Natural killer cell treated with Interleukin-12 subunit alpha and Interleukin-12 subunit beta and Interleukin-15 and Interleukin-18, amount 100 ng/mL, for 72 hours (primary cell): ENCODE results near the gene MLLT6. TPM values are rescaled to one million over a fixed set of nuclear protein-coding genes. Genes with fewer than 3 reads are reported as not detected.
"Not testable (repeated sequence)": the region's sequence is repeated elsewhere in the genome, so short reads cannot be mapped to it uniquely, and the experiment has no call there.

ENCODE experiments used
- ATAC-seq, 2 donors: fragments of 150-1000 bp; cut with Tn5 transposase in 1 of 2; sonication (Bioruptor Pico), chemical (Tn5 transposase) in 1 of 2; 2 replicates each; pipeline ENCODE4 v1.10.0; 2021
- DNase-seq: peaks from one replicate; pipeline ENCODE4 v3.0.0; 2022; ENCODE audit warnings: low spot score
- H3K27ac Mint-ChIP-seq, 2 donors: 1 replicate in 1 of 2; 2 replicates in 1 of 2; pipeline ENCODE4 v1.8.0; 2022; ENCODE audit warnings: mixed read lengths in 2 of 2, mild to moderate bottlenecking in 1 of 2, moderate library complexity in 1 of 2
- H3K27me3 Mint-ChIP-seq, 2 donors: 1 replicate in 1 of 2; 2 replicates in 1 of 2; pipeline ENCODE4 v1.8.0; 2022; ENCODE audit warnings: mixed read lengths in 2 of 2
- H3K36me3 Mint-ChIP-seq: one replicate; pipeline ENCODE4 v1.8.0; 2022; ENCODE audit warnings: mixed read lengths
- H3K4me1 Mint-ChIP-seq, 2 donors: 1 replicate in 1 of 2; 2 replicates in 1 of 2; pipeline ENCODE4 v1.8.0; 2022; ENCODE audit warnings: low read depth in 2 of 2, mixed read lengths in 2 of 2, mild to moderate bottlenecking in 1 of 2
- H3K4me3 Mint-ChIP-seq: one replicate; pipeline ENCODE4 v1.8.0; 2022; ENCODE audit warnings: mixed read lengths
- H3K9me3 Mint-ChIP-seq: 2 replicates; pipeline ENCODE4 v1.8.0; 2022; ENCODE audit warnings: mixed read lengths
- total RNA-seq, 2 donors: library from RNA; stranded (reverse); gene quantifications; one replicate each; pipeline ENCODE4 v1.2.3, GENCODE V29; 2022

The MLLT6 gene
- total RNA-seq, 2 donors from 2014 or later = 319 to 324 TPM

DNA sequence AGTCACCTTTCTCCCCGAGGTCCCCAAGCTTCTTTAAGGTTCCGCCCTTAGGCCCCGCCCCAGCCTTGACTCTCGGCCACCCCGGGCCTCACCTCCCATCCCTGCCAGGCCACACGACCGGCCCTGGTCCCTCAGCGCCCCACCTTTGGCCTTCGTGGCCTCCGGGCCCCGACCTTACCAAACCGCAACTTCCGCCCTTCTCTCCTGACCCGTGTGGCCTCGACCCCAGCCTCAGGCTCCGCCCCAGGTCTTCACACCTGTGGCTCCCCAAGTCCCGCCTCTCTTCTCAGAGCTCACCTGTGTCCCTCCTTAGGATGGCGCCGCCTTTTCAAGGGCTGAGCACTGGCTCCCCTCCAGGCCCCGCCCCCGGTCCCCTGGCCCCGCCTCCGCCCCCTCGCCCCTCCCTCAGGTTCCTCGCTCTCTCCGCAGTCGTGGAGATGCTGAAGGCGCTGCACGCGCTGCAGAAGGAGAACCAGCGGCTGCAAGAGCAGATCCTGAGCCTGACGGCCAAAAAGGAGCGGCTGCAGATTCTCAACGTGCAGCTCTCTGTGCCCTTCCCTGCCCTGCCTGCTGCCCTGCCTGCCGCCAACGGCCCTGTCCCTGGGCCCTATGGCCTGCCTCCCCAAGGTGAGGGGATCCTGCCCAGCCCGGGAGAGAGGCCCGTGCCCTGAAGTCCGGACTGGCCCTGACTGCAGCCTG is 15.0 kb downstream of the MLLT6 start:
- ATAC-seq (no peak), DNase-seq (no peak)
- H3K9me3 Mint-ChIP-seq = no peaks in the 10 kb centered on the region
- H3K4me1 Mint-ChIP-seq = peaks cover 29 to 41% of the 10 kb centered on the region in 2 donors
- H3K4me3 Mint-ChIP-seq = no peak overlapping the region
- H3K27me3 Mint-ChIP-seq = no peaks in the 10 kb centered on the region
- H3K36me3 Mint-ChIP-seq = peaks cover 4% of the 10 kb centered on the region
- peak overlapping the region in 1 of 2 donors; percentile 16 for H3K27ac Mint-ChIP-seq

GRCh38 chr17:38720941-38721340 is 15.9 kb downstream of the MLLT6 start:
- ATAC-seq = no peak
- H3K4me1 Mint-ChIP-seq = peaks cover 27 to 40% of the 10 kb centered on the region in 2 donors
- no peak for DNase-seq
- peak overlapping the region; percentile 16 to 77 for H3K27ac Mint-ChIP-seq
- no peaks in the 10 kb centered on the region for H3K27me3 Mint-ChIP-seq
- H3K36me3 Mint-ChIP-seq = peaks cover 4% of the 10 kb centered on the region
- H3K4me3 Mint-ChIP-seq = no peak overlapping the region
- no peaks in the 10 kb centered on the region for H3K9me3 Mint-ChIP-seq

DNA sequence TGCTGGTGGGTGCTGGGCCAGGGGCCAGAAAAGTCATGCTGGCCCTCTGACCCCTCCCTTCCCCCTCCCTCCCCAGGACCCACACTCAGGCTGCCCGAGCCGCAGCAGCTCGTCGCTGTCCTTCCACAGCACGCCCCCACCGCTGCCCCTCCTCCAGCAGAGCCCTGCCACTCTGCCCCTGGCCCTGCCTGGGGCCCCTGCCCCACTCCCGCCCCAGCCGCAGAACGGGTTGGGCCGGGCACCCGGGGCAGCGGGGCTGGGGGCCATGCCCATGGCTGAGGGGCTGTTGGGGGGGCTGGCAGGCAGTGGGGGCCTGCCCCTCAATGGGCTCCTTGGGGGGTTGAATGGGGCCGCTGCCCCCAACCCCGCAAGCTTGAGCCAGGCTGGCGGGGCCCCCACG is 16.7 kb downstream of the MLLT6 start:
- Mint-ChIP-seq H3K4me1 (peaks cover 30 to 42% of the 10 kb centered on the region in 2 donors), H3K27me3 (no peaks in the 10 kb centered on the region), H3K27ac (no peak overlapping the region), H3K36me3 (peaks cover 4% of the 10 kb centered on the region), H3K9me3 (no peaks in the 10 kb centered on the region), H3K4me3 (no peak overlapping the region)
- no peak for ATAC-seq
- DNase-seq = no peak

- Mint-ChIP-seq H3K4me3 (peak overlapping the region; percentile 67), H3K36me3 (no peaks in the 10 kb centered on the region), H3K27ac (peak overlapping the region; percentile 94 to 98), H3K27me3 (no peaks in the 10 kb centered on the region), H3K4me1 (peaks cover 50 to 51% of the 10 kb centered on the region in 2 donors), H3K9me3 (no peaks in the 10 kb centered on the region)
- DNase-seq = no peak
- no peak for ATAC-seq
Measured at GRCh38 chr17:38724337-38724988, 19.4 kb downstream of the MLLT6 start.

DNA sequence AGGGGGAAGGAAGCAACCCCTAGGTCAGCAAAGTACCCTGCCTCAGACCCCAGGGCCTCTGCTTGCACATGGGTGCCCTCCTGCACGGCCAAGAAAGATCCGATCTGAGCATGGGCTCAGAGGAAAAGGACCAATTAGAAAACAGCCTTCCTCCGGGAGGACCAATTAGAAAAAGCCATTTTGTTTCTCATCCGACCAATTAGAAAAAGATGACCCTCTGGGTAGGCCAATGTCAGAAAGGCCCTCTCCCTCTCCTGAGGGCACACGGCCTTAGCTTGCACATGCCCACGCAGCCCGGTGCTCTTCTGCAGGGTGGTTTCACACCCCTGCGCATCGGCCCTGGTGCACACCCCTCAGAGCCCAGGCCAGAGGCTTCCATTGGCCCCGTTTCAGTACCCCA is 20.0 kb downstream of the MLLT6 start:
- Mint-ChIP-seq H3K4me1 (peaks cover 50 to 53% of the 10 kb centered on the region in 2 donors), H3K27ac (peak overlapping the region; percentile 94 to 98), H3K9me3 (no peaks in the 10 kb centered on the region), H3K27me3 (no peaks in the 10 kb centered on the region), H3K4me3 (peak overlapping the region; percentile 67), H3K36me3 (no peaks in the 10 kb centered on the region)
- DNase-seq (no peak), ATAC-seq (peak; percentile 17 to 59)

DNA sequence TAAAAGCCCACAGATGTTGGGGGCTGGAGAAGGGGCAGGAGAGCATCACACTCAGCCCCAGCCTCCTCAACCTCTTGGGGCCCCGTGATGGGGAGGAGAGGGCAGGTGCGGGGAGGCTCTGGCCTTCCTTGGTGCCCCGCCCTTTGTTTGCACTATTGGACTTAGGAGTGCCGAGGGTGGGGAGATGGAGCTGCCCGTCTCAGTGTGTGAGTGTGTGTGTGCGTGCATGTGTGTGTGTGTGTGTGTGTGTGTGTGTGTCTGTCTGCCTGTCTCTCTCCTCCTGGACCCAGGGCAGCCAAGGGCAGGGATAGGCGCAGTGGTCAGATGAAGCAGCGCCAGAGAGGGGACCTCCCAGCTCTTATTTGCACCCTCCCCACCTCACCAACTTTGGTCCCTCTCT is 21.1 kb downstream of the MLLT6 start:
- peak overlapping the region; percentile 67 for H3K4me3 Mint-ChIP-seq

GRCh38 chr17:38727736-38728135 is 22.7 kb downstream of the MLLT6 start:
- DNase-seq (peak; percentile 91), ATAC-seq (peak; percentile 64 to 75)
- H3K36me3 Mint-ChIP-seq = no peaks in the 10 kb centered on the region
- no peaks in the 10 kb centered on the region for H3K9me3 Mint-ChIP-seq
- H3K4me1 Mint-ChIP-seq = peaks cover 55 to 72% of the 10 kb centered on the region in 2 donors
- H3K27me3 Mint-ChIP-seq = no peaks in the 10 kb centered on the region
- peak overlapping the region; percentile 94 to 98 for H3K27ac Mint-ChIP-seq
- peak overlapping the region; percentile 83 for H3K4me3 Mint-ChIP-seq

More for the DNA sequence above, 21.1 kb downstream of the MLLT6 start:
- ATAC-seq, H3K36me3 Mint-ChIP-seq, DNase-seq, H3K9me3 Mint-ChIP-seq, H3K27me3 Mint-ChIP-seq: not testable (repeated sequence)
- peaks cover 50 to 59% of the 10 kb centered on the region in 2 donors for H3K4me1 Mint-ChIP-seq
- peak overlapping the region; percentile 94 to 98 for H3K27ac Mint-ChIP-seq

DNA sequence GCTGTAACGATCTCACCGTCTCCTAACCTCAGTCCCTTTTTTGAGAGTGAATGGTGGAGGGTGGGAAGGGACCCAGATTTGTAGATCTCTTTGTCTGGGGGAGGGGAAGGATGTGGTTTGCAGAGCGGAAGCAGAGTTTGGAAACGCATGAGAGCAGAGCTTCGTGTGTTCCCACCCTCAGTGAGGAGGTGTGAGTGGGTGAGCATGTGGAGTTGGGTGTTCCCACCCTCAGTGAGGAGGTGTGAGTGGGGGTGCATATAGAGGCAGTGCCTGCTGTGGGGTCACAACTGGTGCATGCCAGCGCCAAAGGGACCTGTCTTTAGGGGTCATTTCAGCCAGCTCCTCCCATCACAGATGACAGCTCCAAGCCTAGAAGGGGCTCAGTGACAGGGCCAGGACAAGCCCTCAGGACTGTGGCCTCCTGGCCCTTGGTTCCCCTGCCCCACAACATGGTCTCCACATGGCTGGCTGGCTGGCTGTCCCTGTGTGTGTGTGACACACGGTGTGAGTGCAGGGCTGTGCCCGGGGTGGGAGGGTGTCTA is 23.3 kb downstream of the MLLT6 start:
- H3K27me3 Mint-ChIP-seq = no peaks in the 10 kb centered on the region
- peak; percentile 60 to 65 for ATAC-seq
- H3K36me3 Mint-ChIP-seq = no peaks in the 10 kb centered on the region
- peak overlapping the region; percentile 94 to 98 for H3K27ac Mint-ChIP-seq
- DNase-seq = peak; percentile 89
- peak overlapping the region; percentile 83 for H3K4me3 Mint-ChIP-seq
- no peaks in the 10 kb centered on the region for H3K9me3 Mint-ChIP-seq
- peaks cover 59 to 74% of the 10 kb centered on the region in 2 donors for H3K4me1 Mint-ChIP-seq

- Mint-ChIP-seq H3K4me3 (peak overlapping the region; percentile 83), H3K9me3 (no peaks in the 10 kb centered on the region), H3K27me3 (no peaks in the 10 kb centered on the region), H3K27ac (peak overlapping the region; percentile 94 to 98), H3K36me3 (no peaks in the 10 kb centered on the region), H3K4me1 (peaks cover 65 to 79% of the 10 kb centered on the region in 2 donors)
- DNase-seq (no peak), ATAC-seq (no peak)
Measured at GRCh38 chr17:38729368-38729885, 24.4 kb downstream of the MLLT6 start.

DNA sequence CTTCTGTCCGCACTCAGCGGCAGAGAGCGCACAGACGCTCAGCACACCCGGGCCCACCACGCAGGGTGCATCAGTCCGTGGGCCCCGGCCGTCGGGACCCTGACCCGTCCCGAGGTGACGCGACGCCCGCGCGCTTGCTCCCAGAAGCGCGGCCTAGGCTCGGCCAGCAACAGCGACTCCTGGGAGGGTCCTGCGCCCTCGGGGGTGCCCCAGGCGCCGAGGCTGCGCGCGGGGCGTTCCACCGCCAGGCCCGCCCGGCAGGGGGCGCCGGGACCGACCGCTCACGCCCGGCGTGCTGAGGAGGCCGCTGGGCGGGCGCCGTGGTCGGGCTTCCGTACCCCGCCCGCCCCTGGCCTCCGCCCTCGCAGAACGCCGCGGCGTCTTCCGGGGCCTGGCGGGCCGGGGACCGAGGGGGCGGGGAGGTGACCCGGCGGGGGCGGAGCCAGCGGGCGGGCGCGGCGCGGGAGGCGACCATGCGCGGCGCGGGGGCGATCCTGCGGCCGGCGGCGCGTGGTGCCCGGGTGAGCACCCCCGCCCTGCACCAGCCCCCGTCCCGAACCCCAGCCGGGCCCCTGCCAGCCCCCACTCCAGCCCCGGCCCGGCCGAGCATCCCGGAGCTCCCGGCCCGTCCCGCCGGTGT is 24.9 kb downstream of the MLLT6 start, which contains the start of gene CISD3:
TSS of gene CISD3 (plus strand) at position 456 of the 640 bp plus-strand sequence. CDS start at position 474, 18 bp downstream.
- peak within 1 kb of the TSS; percentile 99 for H3K4me3 Mint-ChIP-seq
- ATAC-seq = peak; percentile 89 to 90
- H3K9me3 Mint-ChIP-seq = no peaks in the 10 kb centered on the region
- H3K4me1 Mint-ChIP-seq = peaks cover 68 to 79% of the 10 kb centered on the region in 2 donors
- H3K27me3 Mint-ChIP-seq = no peaks in the 10 kb centered on the region
- H3K36me3 Mint-ChIP-seq = no peaks in the 10 kb centered on the region
- H3K27ac Mint-ChIP-seq = peak within 1 kb of the TSS; percentile 96 to 98
- DNase-seq = peak; percentile 94

GRCh38 chr17:38730526-38731379 is 25.7 kb downstream of the MLLT6 start:
- no peaks in the 10 kb centered on the region for H3K27me3 Mint-ChIP-seq
- no peaks in the 10 kb centered on the region for H3K9me3 Mint-ChIP-seq
- peak overlapping the region; percentile 99 for H3K4me3 Mint-ChIP-seq
- no peak for DNase-seq
- H3K4me1 Mint-ChIP-seq = peaks cover 68 to 78% of the 10 kb centered on the region in 2 donors
- peak overlapping the region; percentile 94 to 96 for H3K27ac Mint-ChIP-seq
- no peaks in the 10 kb centered on the region for H3K36me3 Mint-ChIP-seq
- ATAC-seq = no peak

GRCh38 chr17:38731526-38732294 is 26.6 kb downstream of the MLLT6 start:
- Mint-ChIP-seq H3K27me3 (no peaks in the 10 kb centered on the region), H3K36me3 (no peaks in the 10 kb centered on the region), H3K4me1 (peaks cover 64 to 72% of the 10 kb centered on the region in 2 donors), H3K4me3 (peak overlapping the region; percentile 99), H3K27ac (peak overlapping the region; percentile 86 to 96), H3K9me3 (no peaks in the 10 kb centered on the region)
- ATAC-seq (no peak), DNase-seq (no peak)
